Measurements from ENCODE around the gene HADH. TPM values are rescaled to one million over a fixed set of nuclear protein-coding genes. Genes with fewer than 3 reads are reported as not detected.
"Not testable (repeated sequence)": the region's sequence is repeated elsewhere in the genome, so short reads cannot be mapped to it uniquely, and the experiment has no call there.

The HADH gene
- total RNA-seq, 1 experiment from 2014 or later: 39.8 TPM

DNA sequence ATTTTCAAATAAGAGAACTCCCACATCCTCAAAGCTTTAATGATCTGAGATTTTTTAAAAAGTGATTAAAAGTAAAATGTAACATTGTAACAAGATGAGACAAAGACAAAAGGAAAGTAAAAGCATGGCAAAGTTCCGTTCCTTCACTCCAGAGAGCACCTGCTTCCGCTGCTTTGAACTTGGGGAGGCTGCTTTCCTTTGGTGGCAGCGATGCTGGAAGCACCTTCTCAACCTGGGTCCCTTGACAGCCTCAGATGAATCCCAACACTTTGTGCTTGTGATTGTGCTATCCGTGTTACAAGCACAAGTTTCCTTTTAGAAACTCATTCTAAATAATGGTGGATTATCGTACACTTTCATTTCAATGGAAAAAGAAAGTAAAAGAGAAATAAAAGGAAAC lies 59.7 kb downstream of the HADH start:
- Mint-ChIP-seq H3K27ac (no peak overlapping the region), H3K4me3 (no peak overlapping the region), H3K36me3 (no peaks in the 10 kb centered on the region), H3K27me3 (ENCODE audit: low read depth) (peaks cover 11% of the 10 kb centered on the region), H3K4me1 (peaks cover 12% of the 10 kb centered on the region), H3K9me3 (no peaks in the 10 kb centered on the region)
- ATAC-seq (no peak), DNase-seq (ENCODE audit: low spot score) (no peak)
- POLR2A ChIA-PET: no interaction called here
- TF ChIP-seq, protein P1, sequence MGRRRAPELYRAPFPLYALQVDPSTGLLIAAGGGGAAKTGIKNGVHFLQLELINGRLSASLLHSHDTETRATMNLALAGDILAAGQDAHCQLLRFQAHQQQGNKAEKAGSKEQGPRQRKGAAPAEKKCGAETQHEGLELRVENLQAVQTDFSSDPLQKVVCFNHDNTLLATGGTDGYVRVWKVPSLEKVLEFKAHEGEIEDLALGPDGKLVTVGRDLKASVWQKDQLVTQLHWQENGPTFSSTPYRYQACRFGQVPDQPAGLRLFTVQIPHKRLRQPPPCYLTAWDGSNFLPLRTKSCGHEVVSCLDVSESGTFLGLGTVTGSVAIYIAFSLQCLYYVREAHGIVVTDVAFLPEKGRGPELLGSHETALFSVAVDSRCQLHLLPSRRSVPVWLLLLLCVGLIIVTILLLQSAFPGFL (CRISPR knock-in tag; IDR thresholded peaks at IDR 0.05; ENCODE audit: borderline replicate concordance): no peak
- TF ChIP-seq, protein P2, sequence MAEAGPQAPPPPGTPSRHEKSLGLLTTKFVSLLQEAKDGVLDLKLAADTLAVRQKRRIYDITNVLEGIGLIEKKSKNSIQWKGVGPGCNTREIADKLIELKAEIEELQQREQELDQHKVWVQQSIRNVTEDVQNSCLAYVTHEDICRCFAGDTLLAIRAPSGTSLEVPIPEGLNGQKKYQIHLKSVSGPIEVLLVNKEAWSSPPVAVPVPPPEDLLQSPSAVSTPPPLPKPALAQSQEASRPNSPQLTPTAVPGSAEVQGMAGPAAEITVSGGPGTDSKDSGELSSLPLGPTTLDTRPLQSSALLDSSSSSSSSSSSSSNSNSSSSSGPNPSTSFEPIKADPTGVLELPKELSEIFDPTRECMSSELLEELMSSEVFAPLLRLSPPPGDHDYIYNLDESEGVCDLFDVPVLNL (CRISPR knock-in tag; IDR thresholded peaks at IDR 0.05; ENCODE audit: borderline replicate concordance, low read depth): no peak
- no peak for TF ChIP-seq ATF1 (CRISPR knock-in tag; IDR thresholded peaks at IDR 0.05)
- no peak for TF ChIP-seq KAT7 (CRISPR knock-in tag; IDR thresholded peaks at IDR 0.05; ENCODE audit: borderline replicate concordance)
- no peak for TF ChIP-seq JUN (CRISPR knock-in tag; IDR thresholded peaks at IDR 0.05)
- no peak for TF ChIP-seq NFE2L1 (CRISPR knock-in tag; IDR thresholded peaks at IDR 0.05)
- TF ChIP-seq NR2C2 (CRISPR knock-in tag; IDR thresholded peaks at IDR 0.05): no peak
- TF ChIP-seq, protein P3, sequence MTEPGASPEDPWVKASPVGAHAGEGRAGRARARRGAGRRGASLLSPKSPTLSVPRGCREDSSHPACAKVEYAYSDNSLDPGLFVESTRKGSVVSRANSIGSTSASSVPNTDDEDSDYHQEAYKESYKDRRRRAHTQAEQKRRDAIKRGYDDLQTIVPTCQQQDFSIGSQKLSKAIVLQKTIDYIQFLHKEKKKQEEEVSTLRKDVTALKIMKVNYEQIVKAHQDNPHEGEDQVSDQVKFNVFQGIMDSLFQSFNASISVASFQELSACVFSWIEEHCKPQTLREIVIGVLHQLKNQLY (CRISPR knock-in tag; IDR thresholded peaks at IDR 0.05): no peak
- no peak for TF ChIP-seq TEAD1 (CRISPR knock-in tag; IDR thresholded peaks at IDR 0.05)
- TF ChIP-seq, protein P4, sequence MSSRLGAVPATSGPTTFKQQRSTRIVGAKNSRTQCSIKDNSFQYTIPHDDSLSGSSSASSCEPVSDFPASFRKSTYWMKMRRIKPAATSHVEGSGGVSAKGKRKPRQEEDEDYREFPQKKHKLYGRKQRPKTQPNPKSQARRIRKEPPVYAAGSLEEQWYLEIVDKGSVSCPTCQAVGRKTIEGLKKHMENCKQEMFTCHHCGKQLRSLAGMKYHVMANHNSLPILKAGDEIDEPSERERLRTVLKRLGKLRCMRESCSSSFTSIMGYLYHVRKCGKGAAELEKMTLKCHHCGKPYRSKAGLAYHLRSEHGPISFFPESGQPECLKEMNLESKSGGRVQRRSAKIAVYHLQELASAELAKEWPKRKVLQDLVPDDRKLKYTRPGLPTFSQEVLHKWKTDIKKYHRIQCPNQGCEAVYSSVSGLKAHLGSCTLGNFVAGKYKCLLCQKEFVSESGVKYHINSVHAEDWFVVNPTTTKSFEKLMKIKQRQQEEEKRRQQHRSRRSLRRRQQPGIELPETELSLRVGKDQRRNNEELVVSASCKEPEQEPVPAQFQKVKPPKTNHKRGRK (CRISPR knock-in tag; IDR thresholded peaks at IDR 0.05; ENCODE audit: borderline replicate concordance): no peak
- no peak for TF ChIP-seq FOXP1 (CRISPR knock-in tag; IDR thresholded peaks at IDR 0.05; ENCODE audit: borderline replicate concordance)
- no peak for TF ChIP-seq NR1H2 (CRISPR knock-in tag; IDR thresholded peaks at IDR 0.05)
- no peak for TF ChIP-seq ZNF396 (CRISPR knock-in tag; IDR thresholded peaks at IDR 0.05; ENCODE audit: borderline replicate concordance)
- TF ChIP-seq ZNF138 (CRISPR knock-in tag; conservative IDR thresholded peaks at IDR 0.05): no peak
- TF ChIP-seq, protein P5, sequence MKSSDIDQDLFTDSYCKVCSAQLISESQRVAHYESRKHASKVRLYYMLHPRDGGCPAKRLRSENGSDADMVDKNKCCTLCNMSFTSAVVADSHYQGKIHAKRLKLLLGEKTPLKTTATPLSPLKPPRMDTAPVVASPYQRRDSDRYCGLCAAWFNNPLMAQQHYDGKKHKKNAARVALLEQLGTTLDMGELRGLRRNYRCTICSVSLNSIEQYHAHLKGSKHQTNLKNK (CRISPR knock-in tag; IDR thresholded peaks at IDR 0.05): no peak
- CTCF ChIA-PET: no interaction called here

DNA sequence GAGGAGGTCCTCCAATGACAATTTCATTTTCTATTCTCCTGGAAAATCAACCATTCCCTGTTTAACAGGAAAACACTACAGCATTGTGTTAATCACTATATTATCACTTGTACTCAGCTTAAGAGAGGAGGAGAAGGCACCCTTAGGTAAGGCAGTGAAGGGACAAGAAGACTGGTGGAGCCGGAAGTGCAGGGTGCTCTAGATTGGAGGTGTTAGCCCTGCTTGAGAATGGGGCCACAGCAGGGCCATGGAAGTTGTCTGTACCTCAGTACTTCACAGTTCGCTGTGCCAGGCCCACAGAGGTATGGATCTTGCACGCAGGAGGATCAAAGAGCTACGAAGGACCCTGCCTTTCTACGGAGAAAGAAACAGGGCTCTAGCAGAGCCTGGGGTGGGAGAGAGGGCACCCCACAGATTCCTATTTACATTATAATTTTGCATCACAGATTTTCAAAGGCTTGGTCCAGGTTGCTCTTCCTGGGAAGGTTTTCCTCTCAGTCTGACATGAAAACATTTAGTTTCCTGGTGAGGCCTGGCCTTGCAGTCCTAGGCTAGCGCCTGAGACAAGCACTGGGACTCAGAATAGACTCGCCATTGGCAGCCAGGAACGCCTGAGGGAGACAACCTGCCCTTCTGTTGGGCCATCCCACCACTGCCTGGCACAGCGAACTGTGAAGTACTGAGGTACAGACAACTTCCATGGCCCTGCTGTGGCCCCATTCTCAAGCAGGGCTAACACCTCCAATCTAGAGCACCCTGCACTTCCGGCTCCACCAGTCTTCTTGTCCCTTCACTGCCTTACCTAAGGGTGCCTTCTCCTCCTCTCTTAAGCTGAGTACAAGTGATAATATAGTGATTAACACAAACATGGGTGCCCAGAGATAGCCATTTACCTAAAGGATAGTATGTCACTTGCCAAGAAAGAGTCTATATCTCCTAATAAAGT lies 60.8 kb downstream of the HADH start:
- H3K9me3 Mint-ChIP-seq; H3K27ac Mint-ChIP-seq; H3K4me3 Mint-ChIP-seq; H3K36me3 Mint-ChIP-seq; DNase-seq (ENCODE audit: low spot score); POLR2A ChIA-PET: not testable (repeated sequence)
- peaks cover 12% of the 10 kb centered on the region for H3K4me1 Mint-ChIP-seq
- peak; percentile 65 for ATAC-seq
- CTCF ChIA-PET: interaction anchor here (1.0 kb wide), 1 partner anchor 32 kb away, joined by 3 read pairs; no protein-coding TSS in a partner anchor
- H3K27me3 Mint-ChIP-seq (ENCODE audit: low read depth): peaks cover 11% of the 10 kb centered on the region

DNA sequence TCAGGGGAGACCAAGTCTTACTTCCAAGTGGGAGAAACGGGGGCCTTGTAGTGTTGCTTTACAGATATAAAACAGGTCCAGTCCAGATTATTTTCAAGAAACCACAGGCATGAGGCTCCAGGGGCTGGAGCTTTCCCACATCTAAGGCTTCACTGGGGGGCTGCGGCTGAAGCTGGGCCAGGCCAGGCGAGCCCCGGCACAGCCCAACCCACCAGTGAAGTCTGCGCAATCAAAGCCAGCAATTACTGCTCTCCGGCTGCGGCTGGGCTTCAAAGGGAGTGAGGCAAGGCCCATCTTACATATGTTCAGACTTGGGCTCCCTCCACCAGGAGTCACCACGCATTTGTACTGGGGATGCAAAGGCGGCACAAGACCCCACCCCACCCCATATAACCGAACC lies 61.7 kb downstream of the HADH start:
- Mint-ChIP-seq H3K36me3 (no peaks in the 10 kb centered on the region), H3K9me3 (no peaks in the 10 kb centered on the region), H3K4me1 (peaks cover 13% of the 10 kb centered on the region), H3K27ac (no peak overlapping the region), H3K27me3 (ENCODE audit: low read depth) (peaks cover 11% of the 10 kb centered on the region), H3K4me3 (no peak overlapping the region)
- ChIA-PET CTCF (no interaction called here), POLR2A (no interaction called here)
- DNase-seq (ENCODE audit: low spot score) (no peak), ATAC-seq (no peak)
- TF ChIP-seq ELF4 (CRISPR knock-in tag; IDR thresholded peaks at IDR 0.05; ENCODE audit: low read depth) (no peak), GRHL2 (CRISPR knock-in tag; IDR thresholded peaks at IDR 0.05; ENCODE audit: insufficient replicate concordance, severe bottlenecking) (no peak), FOXP1 (CRISPR knock-in tag; IDR thresholded peaks at IDR 0.05; ENCODE audit: borderline replicate concordance) (no peak), ZNF317 (CRISPR knock-in tag; IDR thresholded peaks at IDR 0.05; ENCODE audit: borderline replicate concordance, low read depth) (no peak), RORB (CRISPR knock-in tag; IDR thresholded peaks at IDR 0.05) (no peak), ETV6 (CRISPR knock-in tag; IDR thresholded peaks at IDR 0.05) (no peak), ZNF138 (CRISPR knock-in tag; conservative IDR thresholded peaks at IDR 0.05) (no peak), JUN (CRISPR knock-in tag; IDR thresholded peaks at IDR 0.05) (no peak)
- TF ChIP-seq, protein P6, sequence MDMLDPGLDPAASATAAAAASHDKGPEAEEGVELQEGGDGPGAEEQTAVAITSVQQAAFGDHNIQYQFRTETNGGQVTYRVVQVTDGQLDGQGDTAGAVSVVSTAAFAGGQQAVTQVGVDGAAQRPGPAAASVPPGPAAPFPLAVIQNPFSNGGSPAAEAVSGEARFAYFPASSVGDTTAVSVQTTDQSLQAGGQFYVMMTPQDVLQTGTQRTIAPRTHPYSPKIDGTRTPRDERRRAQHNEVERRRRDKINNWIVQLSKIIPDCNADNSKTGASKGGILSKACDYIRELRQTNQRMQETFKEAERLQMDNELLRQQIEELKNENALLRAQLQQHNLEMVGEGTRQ (CRISPR knock-in tag; IDR thresholded peaks at IDR 0.05): no peak
